ENCODE measurements around the gene FBXL7. TPM values are rescaled to one million over a fixed set of nuclear protein-coding genes. Genes with fewer than 3 reads are reported as not detected.

Gene FBXL7
- total and polyA plus RNA-seq, 9 of the 15 experiments (the other 6 are each of a cell fraction or from before 2014, with no cell fraction given), result 0.04 to 0.08 TPM; not detected in 7

DNA sequence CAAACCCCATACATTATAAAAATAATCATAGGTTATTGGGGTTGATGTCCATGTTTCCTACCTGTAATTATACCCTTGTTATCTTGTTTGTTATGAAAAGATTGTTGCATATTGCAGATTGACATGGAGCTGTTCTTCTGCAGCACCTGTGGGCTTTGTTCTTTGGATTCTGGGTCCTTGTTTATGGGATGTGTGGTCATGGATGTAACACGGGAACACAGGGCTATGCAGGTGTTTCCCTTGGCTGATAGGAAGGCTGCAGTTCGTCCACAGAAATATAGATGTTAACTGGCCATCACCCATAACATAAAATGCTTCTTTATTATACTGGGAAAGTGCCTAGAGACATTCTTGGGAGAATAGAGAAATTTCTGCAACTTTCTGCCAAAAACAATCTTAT, 77.9 kb downstream of the FBXL7 start:
- DNase-seq (ENCODE audit: extremely low read depth in 1 of 4, low spot score in 3 of 4) (no peak), FAIRE-seq (no peak), ATAC-seq (no peak)
- Histone ChIP-seq H3K27ac (ENCODE audit: extremely low read depth, low read depth, low read length) (no peak overlapping the region), H2AFZ (ENCODE audit: low read depth, low read length) (no peak overlapping the region), H3K36me3 (ENCODE audit: control insufficient read depth, insufficient read depth, low read length) (no peaks in the 10 kb centered on the region), H3K79me2 (ENCODE audit: control insufficient read depth, insufficient read depth, low read length) (no peaks in the 10 kb centered on the region), H3K4me3 (no peak overlapping the region), H3K9ac (ENCODE audit: insufficient read depth in 1 of 2, low read depth in 2 of 2, low read length in 2 of 2) (no peak overlapping the region), H3K9me1 (ENCODE audit: control insufficient read depth, insufficient read depth, low read length) (no peaks in the 10 kb centered on the region), H3K4me1 (replicated peaks in 1 of 2; ENCODE audit: control insufficient read depth in 2 of 2, insufficient read depth in 2 of 2, low read length in 2 of 2) (no peaks in the 10 kb centered on the region), H3K9me3 (replicated peaks; ENCODE audit: control insufficient read depth, insufficient read depth, low read depth, low read length) (no peaks in the 10 kb centered on the region; the same call in 1 of the 2 replicates), H3K4me2 (ENCODE audit: insufficient read depth, low read length) (no peak overlapping the region), H4K20me1 (replicated peaks; ENCODE audit: control insufficient read depth, insufficient read depth, low read length) (no peaks in the 10 kb centered on the region), H3K27me3 (ENCODE audit: control insufficient read depth in 2 of 2, insufficient read depth in 2 of 2, low read length in 2 of 2) (no peaks in the 10 kb centered on the region)
- in situ Hi-C loops (cut with MboI), result no loop called here
- POLR2A ChIA-PET, result no interaction called here
- BruUV-seq (replicated peaks), result no TSS peak
- CTCF ChIA-PET (ENCODE audit: low intra/inter-chr PET ratio), result no interaction called here
- intact Hi-C loops (cut with micrococcal nuclease), result no loop called here
- TF ChIP-seq ZNF23 (CRISPR knock-in tag; IDR thresholded peaks at IDR 0.05), result no peak
- TF ChIP-seq ARID1B (IDR thresholded peaks at IDR 0.05), result no peak
- TF ChIP-seq, protein P1, sequence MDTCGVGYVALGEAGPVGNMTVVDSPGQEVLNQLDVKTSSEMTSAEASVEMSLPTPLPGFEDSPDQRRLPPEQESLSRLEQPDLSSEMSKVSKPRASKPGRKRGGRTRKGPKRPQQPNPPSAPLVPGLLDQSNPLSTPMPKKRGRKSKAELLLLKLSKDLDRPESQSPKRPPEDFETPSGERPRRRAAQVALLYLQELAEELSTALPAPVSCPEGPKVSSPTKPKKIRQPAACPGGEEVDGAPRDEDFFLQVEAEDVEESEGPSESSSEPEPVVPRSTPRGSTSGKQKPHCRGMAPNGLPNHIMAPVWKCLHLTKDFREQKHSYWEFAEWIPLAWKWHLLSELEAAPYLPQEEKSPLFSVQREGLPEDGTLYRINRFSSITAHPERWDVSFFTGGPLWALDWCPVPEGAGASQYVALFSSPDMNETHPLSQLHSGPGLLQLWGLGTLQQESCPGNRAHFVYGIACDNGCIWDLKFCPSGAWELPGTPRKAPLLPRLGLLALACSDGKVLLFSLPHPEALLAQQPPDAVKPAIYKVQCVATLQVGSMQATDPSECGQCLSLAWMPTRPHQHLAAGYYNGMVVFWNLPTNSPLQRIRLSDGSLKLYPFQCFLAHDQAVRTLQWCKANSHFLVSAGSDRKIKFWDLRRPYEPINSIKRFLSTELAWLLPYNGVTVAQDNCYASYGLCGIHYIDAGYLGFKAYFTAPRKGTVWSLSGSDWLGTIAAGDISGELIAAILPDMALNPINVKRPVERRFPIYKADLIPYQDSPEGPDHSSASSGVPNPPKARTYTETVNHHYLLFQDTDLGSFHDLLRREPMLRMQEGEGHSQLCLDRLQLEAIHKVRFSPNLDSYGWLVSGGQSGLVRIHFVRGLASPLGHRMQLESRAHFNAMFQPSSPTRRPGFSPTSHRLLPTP (IDR thresholded peaks at IDR 0.05; ENCODE audit: borderline replicate concordance, extremely low read depth, insufficient read length), result no peak
- TF ChIP-seq TRIM24 (IDR thresholded peaks at IDR 0.05), result no peak
- TF ChIP-seq NR2C1 (IDR thresholded peaks at IDR 0.05), result no peak
- no peak for TF ChIP-seq NR2C1 (tag; IDR thresholded peaks at IDR 0.05)
- TF ChIP-seq, protein P2, sequence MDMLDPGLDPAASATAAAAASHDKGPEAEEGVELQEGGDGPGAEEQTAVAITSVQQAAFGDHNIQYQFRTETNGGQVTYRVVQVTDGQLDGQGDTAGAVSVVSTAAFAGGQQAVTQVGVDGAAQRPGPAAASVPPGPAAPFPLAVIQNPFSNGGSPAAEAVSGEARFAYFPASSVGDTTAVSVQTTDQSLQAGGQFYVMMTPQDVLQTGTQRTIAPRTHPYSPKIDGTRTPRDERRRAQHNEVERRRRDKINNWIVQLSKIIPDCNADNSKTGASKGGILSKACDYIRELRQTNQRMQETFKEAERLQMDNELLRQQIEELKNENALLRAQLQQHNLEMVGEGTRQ (CRISPR knock-in tag; IDR thresholded peaks at IDR 0.05), result no peak
- 3% methylated on average over 2 of the region's 2 CpGs for WGBS (ENCODE audit: insufficient coverage, low coverage, missing lambda C conversion rate)

Data from K562 (cell line).